WTC11 (cell line): Measurements from ENCODE around the gene MAGOH. TPM values are rescaled to one million over a fixed set of nuclear protein-coding genes. Genes with fewer than 3 reads are reported as not detected.

ENCODE experiments used
- ATAC-seq: fragments of 200-7000 bp; cut with Tn5 transposase; 2 replicates; pipeline ENCODE4 v1.10.0; 2021; ENCODE audit warnings: mild to moderate bottlenecking, moderate library complexity
- CTCF ChIA-PET: fragments of 300-600 bp; sonication (Branson Sonifier 250); formaldehyde crosslinking; loops from one replicate; lab custom pipeline; 2021; ENCODE audit warnings: antibody characterized with exemption; lab: Charles Lee
- POLR2A ChIA-PET: fragments of 350-600 bp; sonication (Branson Sonifier 250); formaldehyde crosslinking; loops from one replicate; lab custom pipeline; 2021; ENCODE audit warnings: antibody characterized with exemption; lab: Charles Lee
- DNase-seq: peaks from one replicate; pipeline ENCODE4 v3.0.0; 2021; ENCODE audit warnings: low spot score
- H3K27ac Mint-ChIP-seq: 2 replicates; pipeline ENCODE4 v1.8.0; 2021; ENCODE audit warnings: mixed read lengths
- H3K27me3 Mint-ChIP-seq: 2 replicates; pipeline ENCODE4 v1.8.0; 2021; ENCODE audit warnings: low read depth, mild to moderate bottlenecking, moderate library complexity, mixed read lengths
- H3K36me3 Mint-ChIP-seq: 2 replicates; pipeline ENCODE4 v1.8.0; 2021; ENCODE audit warnings: mixed read lengths
- H3K4me1 Mint-ChIP-seq: 2 replicates; pipeline ENCODE4 v1.8.0; 2022; ENCODE audit warnings: mixed read lengths
- H3K4me3 Mint-ChIP-seq: 2 replicates; pipeline ENCODE4 v1.8.0; 2021; ENCODE audit warnings: mild to moderate bottlenecking, moderate library complexity, mixed read lengths
- H3K9me3 Mint-ChIP-seq: 2 replicates; pipeline ENCODE4 v1.8.0; 2021; ENCODE audit warnings: mixed read lengths
- AR ChIP-seq: fragments of 250-450 bp; sonication (Bioruptor Pico); IDR thresholded peaks from 2 replicates; pipeline ENCODE4 v1.9.0; 2021; ENCODE audit warnings: mild to moderate bottlenecking
- ATF1 ChIP-seq: sonication (generic); formaldehyde crosslinking; IDR thresholded peaks from 2 replicates; pipeline ENCODE4 v1.8.1; 2023; ENCODE audit warnings: mild to moderate bottlenecking, moderate library complexity, missing genetic modification reagents
- CBFB ChIP-seq: sonication (generic); formaldehyde crosslinking; IDR thresholded peaks from 2 replicates; pipeline ENCODE4 v1.8.1; 2022; ENCODE audit warnings: mild to moderate bottlenecking, low read depth, missing genetic modification reagents
- ELF4 ChIP-seq: sonication (generic); formaldehyde crosslinking; IDR thresholded peaks from 2 replicates; pipeline ENCODE4 v1.8.1; 2022; ENCODE audit warnings: low read depth, mild to moderate bottlenecking, moderate library complexity, missing genetic modification reagents
- ERG ChIP-seq: fragments of 250-450 bp; sonication (Bioruptor Pico); IDR thresholded peaks from 2 replicates; pipeline ENCODE4 v1.8.0; 2021; ENCODE audit warnings: mild to moderate bottlenecking
- ETV6 ChIP-seq: sonication (generic); formaldehyde crosslinking; IDR thresholded peaks from 2 replicates; pipeline ENCODE4 v1.8.1; 2022; ENCODE audit warnings: mild to moderate bottlenecking, missing genetic modification reagents
- NR1H2 ChIP-seq: sonication (generic); formaldehyde crosslinking; IDR thresholded peaks from 2 replicates; pipeline ENCODE4 v1.9.0; 2021; ENCODE audit warnings: mild to moderate bottlenecking, moderate library complexity, missing genetic modification reagents
- SMAD3 ChIP-seq: sonication (generic); formaldehyde crosslinking; IDR thresholded peaks from 2 replicates; pipeline ENCODE4 v1.8.0; 2022; ENCODE audit warnings: missing genetic modification reagents, mild to moderate bottlenecking, borderline replicate concordance
- SMAD4 ChIP-seq: sonication (generic); formaldehyde crosslinking; IDR thresholded peaks from 2 replicates; pipeline ENCODE4 v1.8.0; 2022; ENCODE audit warnings: mild to moderate bottlenecking, missing genetic modification reagents
- TCF7 ChIP-seq: sonication (generic); formaldehyde crosslinking; IDR thresholded peaks from 2 replicates; pipeline ENCODE4 v1.8.0; 2022; ENCODE audit warnings: mild to moderate bottlenecking, low read depth, missing genetic modification reagents, moderate library complexity
- TEAD1 ChIP-seq: sonication (generic); formaldehyde crosslinking; IDR thresholded peaks from 2 replicates; pipeline ENCODE4 v1.8.0; 2022; ENCODE audit warnings: mild to moderate bottlenecking, missing genetic modification reagents
- ZBTB21 ChIP-seq: sonication (generic); formaldehyde crosslinking; IDR thresholded peaks from 2 replicates; pipeline ENCODE4 v1.8.1; 2023; ENCODE audit warnings: mild to moderate bottlenecking, missing genetic modification reagents, borderline replicate concordance
- ZNF121 ChIP-seq: sonication (generic); formaldehyde crosslinking; IDR thresholded peaks from 2 replicates; pipeline ENCODE4 v1.8.0; 2023; ENCODE audit warnings: missing genetic modification reagents
- ZNF219 ChIP-seq: sonication (generic); formaldehyde crosslinking; IDR thresholded peaks from 2 replicates; pipeline ENCODE4 v1.8.0; 2023; ENCODE audit warnings: missing genetic modification reagents, mild to moderate bottlenecking, borderline replicate concordance
- ZNF425 ChIP-seq: fragments of 250-450 bp; sonication (Bioruptor Pico); conservative IDR thresholded peaks from 2 replicates; pipeline ENCODE4 v1.9.0; 2021; ENCODE audit warnings: mild to moderate bottlenecking
- total RNA-seq: library from RNA; stranded (reverse); gene quantifications from 3 replicates; pipeline ENCODE4 v1.2.3, GENCODE V29; 2021
- TF ChIP-seq, protein P1 (sequence below): fragments of 250-450 bp; sonication (Bioruptor Pico); IDR thresholded peaks from 2 replicates; pipeline ENCODE4 v1.9.0; 2021; ENCODE audit warnings: mild to moderate bottlenecking
- TF ChIP-seq, protein P2 (sequence below): sonication (generic); formaldehyde crosslinking; IDR thresholded peaks from 2 replicates; pipeline ENCODE4 v1.8.1; 2023; ENCODE audit warnings: mild to moderate bottlenecking, moderate library complexity, missing genetic modification reagents
- TF ChIP-seq, protein P3 (sequence below): sonication (generic); formaldehyde crosslinking; IDR thresholded peaks from 2 replicates; pipeline ENCODE4 v1.8.1; 2022; ENCODE audit warnings: low read depth, mild to moderate bottlenecking, moderate library complexity, missing genetic modification reagents, borderline replicate concordance
- TF ChIP-seq, protein P4 (sequence below): sonication (generic); formaldehyde crosslinking; IDR thresholded peaks from 2 replicates; pipeline ENCODE4 v1.8.1; 2022; ENCODE audit warnings: low read depth, missing genetic modification reagents, borderline replicate concordance

MAGOH gene
- total RNA-seq, 1 experiment from 2014 or later = 57.8 TPM

DNA sequence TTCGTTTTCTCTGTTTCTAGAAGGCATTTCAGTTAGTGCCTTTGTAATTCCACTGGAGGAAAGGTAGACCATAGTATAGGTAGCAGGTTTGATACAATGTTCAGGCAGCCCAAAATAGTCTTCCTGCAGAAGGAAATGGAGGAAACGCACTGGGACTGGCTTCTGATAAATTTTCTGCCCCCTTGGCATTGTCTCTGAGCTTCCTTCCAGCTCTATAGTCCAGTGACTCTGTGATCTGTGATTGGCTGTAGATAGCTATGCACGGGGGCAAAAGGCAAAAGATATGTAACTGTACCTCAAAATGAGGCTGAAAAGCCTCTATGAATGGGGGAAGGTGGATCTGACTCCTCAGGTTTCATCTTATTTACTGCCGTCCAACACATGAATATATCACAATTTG is 5.8 kb upstream of the MAGOH start (continued):
- TF ChIP-seq SMAD3 (CRISPR knock-in tag) (no peak), ZNF121 (CRISPR knock-in tag) (no peak), ERG (CRISPR knock-in tag) (no peak)
- TF ChIP-seq, protein P1, sequence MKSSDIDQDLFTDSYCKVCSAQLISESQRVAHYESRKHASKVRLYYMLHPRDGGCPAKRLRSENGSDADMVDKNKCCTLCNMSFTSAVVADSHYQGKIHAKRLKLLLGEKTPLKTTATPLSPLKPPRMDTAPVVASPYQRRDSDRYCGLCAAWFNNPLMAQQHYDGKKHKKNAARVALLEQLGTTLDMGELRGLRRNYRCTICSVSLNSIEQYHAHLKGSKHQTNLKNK (CRISPR knock-in tag) = no peak
- TF ChIP-seq, protein P2, sequence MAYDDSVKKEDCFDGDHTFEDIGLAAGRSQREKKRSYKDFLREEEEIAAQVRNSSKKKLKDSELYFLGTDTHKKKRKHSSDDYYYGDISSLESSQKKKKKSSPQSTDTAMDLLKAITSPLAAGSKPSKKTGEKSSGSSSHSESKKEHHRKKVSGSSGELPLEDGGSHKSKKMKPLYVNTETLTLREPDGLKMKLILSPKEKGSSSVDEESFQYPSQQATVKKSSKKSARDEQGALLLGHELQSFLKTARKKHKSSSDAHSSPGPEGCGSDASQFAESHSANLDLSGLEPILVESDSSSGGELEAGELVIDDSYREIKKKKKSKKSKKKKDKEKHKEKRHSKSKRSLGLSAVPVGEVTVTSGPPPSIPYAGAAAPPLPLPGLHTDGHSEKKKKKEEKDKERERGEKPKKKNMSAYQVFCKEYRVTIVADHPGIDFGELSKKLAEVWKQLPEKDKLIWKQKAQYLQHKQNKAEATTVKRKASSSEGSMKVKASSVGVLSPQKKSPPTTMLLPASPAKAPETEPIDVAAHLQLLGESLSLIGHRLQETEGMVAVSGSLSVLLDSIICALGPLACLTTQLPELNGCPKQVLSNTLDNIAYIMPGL (CRISPR knock-in tag) = no peak

DNA sequence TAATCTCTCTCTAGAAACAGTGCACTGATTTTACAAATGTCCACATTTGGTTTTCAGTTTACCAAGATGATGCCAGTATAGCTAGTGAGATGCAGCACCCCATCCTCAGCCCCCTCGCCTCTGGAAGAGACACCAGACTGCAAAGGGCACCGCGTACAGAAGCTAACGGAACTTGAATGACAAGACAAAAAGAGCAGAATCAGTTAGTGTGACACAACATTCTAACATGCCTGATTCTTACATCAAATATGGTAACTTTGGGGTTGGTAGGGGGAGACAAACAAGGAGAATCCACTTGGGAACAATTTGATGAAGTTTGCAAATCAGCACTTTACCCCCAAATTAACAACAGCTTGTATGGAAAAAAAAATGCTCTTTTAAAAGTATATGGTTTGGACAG is 4.1 kb upstream of the MAGOH start:
- CTCF ChIA-PET = no interaction called here
- H3K9me3 Mint-ChIP-seq = no peaks in the 10 kb centered on the region
- DNase-seq (no peak), ATAC-seq (no peak)
- peaks cover 10% of the 10 kb centered on the region for H3K4me1 Mint-ChIP-seq
- no peak overlapping the region for H3K4me3 Mint-ChIP-seq
- no peak overlapping the region for H3K27ac Mint-ChIP-seq
- POLR2A ChIA-PET = interaction anchor here (0.7 kb wide), 1 partner anchor 383 kb away, joined by 3 read pairs; no protein-coding TSS in a partner anchor
- H3K36me3 Mint-ChIP-seq = peaks cover 17% of the 10 kb centered on the region
- H3K27me3 Mint-ChIP-seq = peaks cover 7% of the 10 kb centered on the region
- no peak for TF ChIP-seq ZNF219 (CRISPR knock-in tag)
- no peak for TF ChIP-seq ETV6
- no peak for TF ChIP-seq TEAD1 (CRISPR knock-in tag)
- TF ChIP-seq, protein P2 (CRISPR knock-in tag) = no peak
- TF ChIP-seq NR1H2 = no peak
- no peak for TF ChIP-seq SMAD4 (CRISPR knock-in tag)
- no peak for TF ChIP-seq AR
- TF ChIP-seq ATF1 = no peak
- TF ChIP-seq, protein P3, sequence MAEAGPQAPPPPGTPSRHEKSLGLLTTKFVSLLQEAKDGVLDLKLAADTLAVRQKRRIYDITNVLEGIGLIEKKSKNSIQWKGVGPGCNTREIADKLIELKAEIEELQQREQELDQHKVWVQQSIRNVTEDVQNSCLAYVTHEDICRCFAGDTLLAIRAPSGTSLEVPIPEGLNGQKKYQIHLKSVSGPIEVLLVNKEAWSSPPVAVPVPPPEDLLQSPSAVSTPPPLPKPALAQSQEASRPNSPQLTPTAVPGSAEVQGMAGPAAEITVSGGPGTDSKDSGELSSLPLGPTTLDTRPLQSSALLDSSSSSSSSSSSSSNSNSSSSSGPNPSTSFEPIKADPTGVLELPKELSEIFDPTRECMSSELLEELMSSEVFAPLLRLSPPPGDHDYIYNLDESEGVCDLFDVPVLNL = no peak
- TF ChIP-seq ELF4 (CRISPR knock-in tag) = no peak

DNA sequence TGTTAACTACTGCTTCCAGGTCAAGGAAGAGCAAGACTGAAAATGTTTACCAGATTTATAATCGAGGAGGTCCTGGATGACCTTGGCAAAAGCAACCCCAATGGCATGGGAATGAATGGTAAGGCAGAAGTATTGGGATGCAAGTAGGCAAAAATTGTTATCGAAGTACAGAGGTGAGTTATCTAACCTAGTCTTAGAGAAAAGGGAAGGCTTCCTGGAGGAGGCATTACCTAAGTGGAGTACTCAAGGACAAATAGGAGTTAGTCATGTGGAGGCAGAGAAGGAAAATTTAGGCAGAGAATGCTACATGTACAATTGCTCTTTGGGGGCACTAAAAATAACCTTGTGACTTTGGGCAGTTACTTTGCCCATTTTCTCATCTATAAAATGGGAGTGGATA is 3.5 kb upstream of the MAGOH start:
- CTCF ChIA-PET = no interaction called here
- DNase-seq = no peak
- Mint-ChIP-seq H3K36me3 (peaks cover 14% of the 10 kb centered on the region), H3K4me1 (peaks cover 10% of the 10 kb centered on the region), H3K9me3 (no peaks in the 10 kb centered on the region), H3K27ac (no peak overlapping the region; the same call in 1 of the 2 replicates), H3K27me3 (peaks cover 7% of the 10 kb centered on the region), H3K4me3 (no peak overlapping the region)
- POLR2A ChIA-PET = no interaction called here
- no peak for ATAC-seq
- TF ChIP-seq ZBTB21 (CRISPR knock-in tag) (no peak), SMAD4 (CRISPR knock-in tag) (no peak), TCF7 (CRISPR knock-in tag) (no peak), ATF1 (no peak), ZNF425 (no peak), CBFB (CRISPR knock-in tag) (no peak)
- TF ChIP-seq, protein P4, sequence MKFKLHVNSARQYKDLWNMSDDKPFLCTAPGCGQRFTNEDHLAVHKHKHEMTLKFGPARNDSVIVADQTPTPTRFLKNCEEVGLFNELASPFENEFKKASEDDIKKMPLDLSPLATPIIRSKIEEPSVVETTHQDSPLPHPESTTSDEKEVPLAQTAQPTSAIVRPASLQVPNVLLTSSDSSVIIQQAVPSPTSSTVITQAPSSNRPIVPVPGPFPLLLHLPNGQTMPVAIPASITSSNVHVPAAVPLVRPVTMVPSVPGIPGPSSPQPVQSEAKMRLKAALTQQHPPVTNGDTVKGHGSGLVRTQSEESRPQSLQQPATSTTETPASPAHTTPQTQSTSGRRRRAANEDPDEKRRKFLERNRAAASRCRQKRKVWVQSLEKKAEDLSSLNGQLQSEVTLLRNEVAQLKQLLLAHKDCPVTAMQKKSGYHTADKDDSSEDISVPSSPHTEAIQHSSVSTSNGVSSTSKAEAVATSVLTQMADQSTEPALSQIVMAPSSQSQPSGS (CRISPR knock-in tag) = no peak
